ENCODE measurements around the gene GRHL1.

The GRHL1 gene

GRCh38 chr2:9966491-9967022 is 15.1 kb downstream of the GRHL1 start:
- in situ Hi-C loops (cut with HindIII; ENCODE audit: low pct_ligation_motif_present, low sequenced_read_pairs) = no loop called here
- Histone ChIP-seq H3K36me3 (replicated peaks) (no peaks in the 10 kb centered on the region), H3K27me3 (replicated peaks) (no peaks in the 10 kb centered on the region), H3K27ac (no peak overlapping the region), H3K4me3 (ENCODE audit: low read depth, low read length) (no peak overlapping the region)
- no peak for TF ChIP-seq CTCF (IDR thresholded peaks at IDR 0.05; ENCODE audit: low read depth, low read length, missing control alignments)
- DNase-seq = no peak

GRCh38 chr2:9967053-9967775 is 15.7 kb downstream of the GRHL1 start:
- H3K27ac ChIP-seq = no peak overlapping the region

GRCh38 chr2:9968553-9969497 is 17.3 kb downstream of the GRHL1 start:
- TF ChIP-seq CTCF (IDR thresholded peaks at IDR 0.05; ENCODE audit: low read depth, low read length, missing control alignments) = no peak
- in situ Hi-C loops (cut with HindIII; ENCODE audit: low pct_ligation_motif_present, low sequenced_read_pairs) = no loop called here
- DNase-seq = no peak
- Histone ChIP-seq H3K27me3 (replicated peaks) (no peaks in the 10 kb centered on the region), H3K36me3 (replicated peaks) (no peaks in the 10 kb centered on the region), H3K27ac (no peak overlapping the region), H3K4me3 (ENCODE audit: low read depth, low read length) (no peak overlapping the region)

More at GRCh38 chr2:9967053-9967775, 15.7 kb downstream of the GRHL1 start:
- TF ChIP-seq CTCF (IDR thresholded peaks at IDR 0.05; ENCODE audit: low read depth, low read length, missing control alignments) = no peak
- in situ Hi-C loops (cut with HindIII; ENCODE audit: low pct_ligation_motif_present, low sequenced_read_pairs) = no loop called here
- Histone ChIP-seq H3K4me3 (ENCODE audit: low read depth, low read length) (no peak overlapping the region), H3K36me3 (replicated peaks) (no peaks in the 10 kb centered on the region), H3K27me3 (replicated peaks) (no peaks in the 10 kb centered on the region)
- DNase-seq = no peak

- Histone ChIP-seq H3K36me3 (replicated peaks) (no peaks in the 10 kb centered on the region), H3K4me3 (ENCODE audit: low read depth, low read length) (no peak overlapping the region), H3K27ac (no peak overlapping the region), H3K27me3 (replicated peaks) (no peaks in the 10 kb centered on the region)
- TF ChIP-seq CTCF (IDR thresholded peaks at IDR 0.05; ENCODE audit: low read depth, low read length, missing control alignments) = no peak
- no peak for DNase-seq
- in situ Hi-C loops (cut with HindIII; ENCODE audit: low pct_ligation_motif_present, low sequenced_read_pairs) = no loop called here
These were observed 18.9 kb downstream of the GRHL1 start for GRCh38 chr2:9970200-9971044.

GRCh38 chr2:9971105-9971818 is 19.8 kb downstream of the GRHL1 start:
- Histone ChIP-seq H3K36me3 (replicated peaks) (no peaks in the 10 kb centered on the region), H3K27me3 (replicated peaks) (no peaks in the 10 kb centered on the region), H3K27ac (no peak overlapping the region), H3K4me3 (ENCODE audit: low read depth, low read length) (no peak overlapping the region)
- in situ Hi-C loops (cut with HindIII; ENCODE audit: low pct_ligation_motif_present, low sequenced_read_pairs) = no loop called here
- DNase-seq = no peak
- TF ChIP-seq CTCF (IDR thresholded peaks at IDR 0.05; ENCODE audit: low read depth, low read length, missing control alignments) = no peak

Measured in brain microvascular endothelial cell (primary cell).